Gastrocnemius medialis (tissue), 4 donors: ENCODE results near the gene GALNS. TPM values are rescaled to one million over a fixed set of nuclear protein-coding genes. Genes with fewer than 3 reads are reported as not detected.

Experiments
- ATAC-seq, 2 donors: fragments of 150-250 bp; one replicate each; pipeline ENCODE4 v1.9.1; 2016
- DNase-seq, 2 donors: peaks; one replicate each; pipeline ENCODE4 v3.0.0-alpha.2; 2019
- H3K27ac ChIP-seq, 4 donors: fragments of 200-600 bp; sonication (generic); 1 replicate in 1 of 4; 2 replicates in 3 of 4; pipeline ENCODE4 v1.5.1; 2016 to 2018; ENCODE audit warnings: mild to moderate bottlenecking in 2 of 4, moderate library complexity in 1 of 4
- H3K27me3 ChIP-seq, 3 donors: fragments of 200-600 bp; sonication (generic) in 2 of 3; 1 replicate in 1 of 3; 2 replicates in 2 of 3; pipeline versions ENCODE4 v1.5.1 to v1.6.0; 2016 to 2019; ENCODE audit warnings: mild to moderate bottlenecking in 1 of 3, moderate library complexity in 1 of 3
- H3K36me3 ChIP-seq, 2 donors: fragments of 200-600 bp; sonication (generic) in 1 of 2; one replicate each; pipeline ENCODE4 v1.5.1; 2017 to 2018
- H3K4me1 ChIP-seq, 2 donors: fragments of 200-600 bp; sonication (generic) in 1 of 2; one replicate each; pipeline ENCODE4 v1.5.1; 2016 to 2017; ENCODE audit warnings: mild to moderate bottlenecking in 2 of 2
- H3K4me3 ChIP-seq, 4 donors: fragments of 200-600 bp; sonication (generic) in 3 of 4; 1 replicate in 1 of 4; 2 replicates in 3 of 4; pipeline ENCODE4 v1.5.1; 2016 to 2019; ENCODE audit warnings: mild to moderate bottlenecking in 2 of 4
- H3K9me3 ChIP-seq, 3 donors: fragments of 200-600 bp; sonication (generic) in 2 of 3; 1 replicate in 1 of 3; 2 replicates in 2 of 3; pipeline ENCODE4 v1.5.1; 2016 to 2019
- POLR2A ChIP-seq, 2 donors: fragments of 450-650 bp; IDR thresholded peaks; one replicate each; pipeline ENCODE4 v1.6.1; 2017; ENCODE audit warnings: antibody characterized with exemption in 2 of 2, mild to moderate bottlenecking in 2 of 2, moderate library complexity in 2 of 2
- in situ Hi-C, 4 donors: fragments of 200-750 bp; cut with MboI; loops; one replicate each; pipeline versions ENCODE4 v1.15.0 to v1.8.0; 2017; ENCODE audit warnings: low sequenced_read_pairs in 4 of 4
- intact Hi-C: fragments of 100-400 bp; cut with DNase I; formaldehyde crosslinking; loops from one replicate; pipeline ENCODE4 v1.15.1; 2023; ENCODE audit warnings: low total_unique reads
- total RNA-seq, 4 donors: library from RNA; depleted of rRNA; stranded (reverse); fragments of >200 nt; gene quantifications; one replicate each; pipeline versions ENCODE4 v1.1.0 to v1.2.3, GENCODE V29; 2016
- TF ChIP-seq, protein P1 (sequence below), 5 experiments: fragments of 450-650 bp in 3 of 5; fragments of 200-600 bp in 2 of 5; sonication (generic) in 2 of 5; IDR thresholded peaks in 4 of 5; conservative IDR thresholded peaks in 1 of 5; 1 replicate in 4 of 5; 2 replicates in 1 of 5; pipeline ENCODE4 v1.5.1; 2016 to 2019; ENCODE audit warnings: antibody characterized with exemption in 5 of 5, mild to moderate bottlenecking in 3 of 5, moderate library complexity in 3 of 5

GALNS gene
- total RNA-seq, 4 donors from 2014 or later: 8.8 to 14.7 (median 10.0) TPM

DNA sequence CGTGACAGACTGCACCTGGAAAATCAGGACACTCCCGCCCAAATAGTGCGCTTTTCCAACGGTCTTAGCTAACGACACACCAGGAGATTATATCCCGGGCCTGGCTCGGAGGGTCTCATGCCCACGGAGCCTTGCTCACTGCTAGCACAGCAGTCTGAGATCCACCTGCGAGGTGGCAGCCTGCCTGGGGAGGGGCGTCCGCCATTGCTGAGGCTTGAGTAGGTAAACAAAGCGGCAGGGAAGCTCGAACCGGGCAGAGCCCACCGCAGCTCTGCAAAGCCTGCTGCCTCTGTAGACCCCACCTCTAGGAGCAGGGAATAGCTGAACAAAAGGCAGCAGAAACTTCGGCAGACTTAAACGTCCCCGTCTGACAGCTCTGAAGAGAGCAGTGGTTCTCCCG, 5.1 kb downstream of the GALNS start:
- Histone ChIP-seq H3K9me3 (no peaks in the 10 kb centered on the region), H3K4me1 (peaks cover 7% of the 10 kb centered on the region in 2 donors), H3K27ac (no peak overlapping the region), H3K4me3 (no peak overlapping the region), H3K36me3 (peaks cover 0 to 6% of the 10 kb centered on the region in 2 donors), H3K27me3 (no peaks in the 10 kb centered on the region)
- no peak for DNase-seq
- in situ Hi-C loops: loop anchor here in 1 of 4 donors (25.0 kb wide), 1 partner anchor 361 kb away; the partner anchor contains the start of genes SLC22A31 and ZNF778
- no peak for ATAC-seq
- intact Hi-C loops: loop anchor here (10.0 kb wide), 2 partner anchors 53 to 147 kb away; partner anchors contain the start of genes CTU2 and RNF166
- no peak for TF ChIP-seq POLR2A (IDR thresholded peaks at IDR 0.05)
- TF ChIP-seq, protein P1, sequence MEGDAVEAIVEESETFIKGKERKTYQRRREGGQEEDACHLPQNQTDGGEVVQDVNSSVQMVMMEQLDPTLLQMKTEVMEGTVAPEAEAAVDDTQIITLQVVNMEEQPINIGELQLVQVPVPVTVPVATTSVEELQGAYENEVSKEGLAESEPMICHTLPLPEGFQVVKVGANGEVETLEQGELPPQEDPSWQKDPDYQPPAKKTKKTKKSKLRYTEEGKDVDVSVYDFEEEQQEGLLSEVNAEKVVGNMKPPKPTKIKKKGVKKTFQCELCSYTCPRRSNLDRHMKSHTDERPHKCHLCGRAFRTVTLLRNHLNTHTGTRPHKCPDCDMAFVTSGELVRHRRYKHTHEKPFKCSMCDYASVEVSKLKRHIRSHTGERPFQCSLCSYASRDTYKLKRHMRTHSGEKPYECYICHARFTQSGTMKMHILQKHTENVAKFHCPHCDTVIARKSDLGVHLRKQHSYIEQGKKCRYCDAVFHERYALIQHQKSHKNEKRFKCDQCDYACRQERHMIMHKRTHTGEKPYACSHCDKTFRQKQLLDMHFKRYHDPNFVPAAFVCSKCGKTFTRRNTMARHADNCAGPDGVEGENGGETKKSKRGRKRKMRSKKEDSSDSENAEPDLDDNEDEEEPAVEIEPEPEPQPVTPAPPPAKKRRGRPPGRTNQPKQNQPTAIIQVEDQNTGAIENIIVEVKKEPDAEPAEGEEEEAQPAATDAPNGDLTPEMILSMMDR (IDR thresholded peaks at IDR 0.05 in 4 of 5, conservative IDR thresholded peaks at IDR 0.05 in 1 of 5): no peak

DNA sequence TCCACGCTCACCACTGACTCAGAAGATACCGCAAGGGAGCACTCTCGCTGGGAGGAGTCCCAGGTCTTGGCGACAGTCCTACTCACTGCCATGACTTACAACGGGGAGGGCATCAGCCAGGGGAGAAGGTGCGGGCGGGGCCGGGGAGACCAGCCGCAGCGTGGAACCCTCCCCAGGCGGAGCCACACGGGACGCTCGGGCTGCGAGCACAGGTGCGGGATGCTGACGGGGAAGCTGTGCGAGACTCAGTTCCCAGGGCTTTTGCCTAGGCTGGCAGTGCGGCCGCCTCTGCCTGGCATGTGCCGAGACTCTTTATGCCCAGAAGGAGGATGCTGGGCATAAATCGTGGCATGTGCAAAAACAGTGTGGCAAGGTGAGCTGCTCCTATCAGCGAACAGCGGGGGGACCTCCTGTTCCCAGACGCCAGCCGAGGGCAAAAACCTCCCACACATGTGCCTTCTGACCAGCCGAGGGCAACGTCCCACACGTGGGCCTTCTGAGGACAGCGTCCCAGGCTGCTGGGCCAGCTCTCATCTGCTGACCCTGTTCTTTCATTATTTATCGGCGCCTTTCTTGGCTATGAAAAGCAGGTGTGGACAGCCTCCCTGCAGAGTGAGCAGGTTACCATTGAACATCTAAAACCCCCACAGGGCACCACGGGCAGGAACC, 6.1 kb downstream of the GALNS start:
- in situ Hi-C loops: loop anchor here in 1 of 4 donors (25.0 kb wide), 1 partner anchor 362 kb away; the partner anchor contains the start of genes SLC22A31 and ZNF778
- Histone ChIP-seq H3K4me3 (no peak overlapping the region), H3K36me3 (peaks cover 0 to 6% of the 10 kb centered on the region in 2 donors), H3K4me1 (peaks cover 0 to 1% of the 10 kb centered on the region in 2 donors), H3K27ac (no peak overlapping the region), H3K27me3 (no peaks in the 10 kb centered on the region), H3K9me3 (no peaks in the 10 kb centered on the region)
- TF ChIP-seq POLR2A (IDR thresholded peaks at IDR 0.05): no peak
- TF ChIP-seq, protein P1 (IDR thresholded peaks at IDR 0.05 in 4 of 5, conservative IDR thresholded peaks at IDR 0.05 in 1 of 5): no peak
- intact Hi-C loops: loop anchor here (10.0 kb wide), 2 partner anchors 54 to 146 kb away; partner anchors contain the start of genes CTU2 and RNF166
- no peak for DNase-seq
- ATAC-seq: no peak

DNA sequence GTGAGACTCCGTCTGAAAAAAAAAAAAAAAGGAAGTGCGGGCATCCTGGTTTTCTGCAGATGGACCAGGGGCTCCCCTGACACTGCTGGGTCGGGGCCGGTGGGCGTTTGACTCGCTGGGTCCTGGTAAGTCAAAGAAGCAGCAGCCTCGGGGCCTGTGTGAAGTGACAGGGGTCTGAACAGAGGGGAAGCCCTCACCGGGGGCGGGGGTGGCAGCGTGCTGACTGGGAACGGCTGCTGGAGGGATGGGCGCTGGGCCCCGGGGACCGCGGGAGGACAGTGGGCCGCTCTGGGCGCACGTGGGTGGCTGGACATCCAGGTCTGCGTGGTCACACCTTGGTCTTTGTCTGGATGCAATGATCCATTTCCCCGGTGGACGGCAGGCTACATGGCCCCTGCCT, 8.2 kb downstream of the GALNS start:
- Histone ChIP-seq H3K27me3 (no peaks in the 10 kb centered on the region), H3K9me3 (no peaks in the 10 kb centered on the region), H3K27ac (no peak overlapping the region), H3K4me3 (no peak overlapping the region), H3K36me3 (peaks cover 0 to 6% of the 10 kb centered on the region in 2 donors), H3K4me1 (no peaks in the 10 kb centered on the region)
- ATAC-seq (no peak), DNase-seq (no peak)
- TF ChIP-seq, protein P1 (IDR thresholded peaks at IDR 0.05 in 4 of 5, conservative IDR thresholded peaks at IDR 0.05 in 1 of 5): no peak
- TF ChIP-seq POLR2A (IDR thresholded peaks at IDR 0.05): no peak
- intact Hi-C loops (no loop called here), in situ Hi-C loops (no loop called here)

DNA sequence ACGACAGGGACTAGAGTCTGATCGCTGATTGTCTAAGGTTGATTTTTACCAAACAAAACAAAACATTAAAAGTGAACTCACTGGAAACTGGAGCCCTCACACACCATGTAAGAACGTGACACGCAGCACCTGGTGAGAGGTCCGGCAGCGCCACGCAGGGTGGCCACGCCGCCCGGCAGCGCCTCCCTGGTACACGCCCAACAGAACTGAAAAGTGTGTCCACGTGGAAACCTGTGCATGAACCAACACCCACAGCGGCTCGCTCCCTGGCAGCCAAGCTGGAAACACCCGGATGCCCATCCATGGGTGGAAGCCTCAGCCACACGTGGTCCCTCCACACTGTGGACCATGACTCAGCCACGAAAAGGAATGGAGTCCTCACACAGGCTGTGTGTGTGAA, 9.1 kb downstream of the GALNS start:
- no peak for TF ChIP-seq POLR2A (IDR thresholded peaks at IDR 0.05)
- TF ChIP-seq, protein P1 (IDR thresholded peaks at IDR 0.05 in 4 of 5, conservative IDR thresholded peaks at IDR 0.05 in 1 of 5): no peak
- no peak for DNase-seq
- Histone ChIP-seq H3K27ac (no peak overlapping the region), H3K27me3 (no peaks in the 10 kb centered on the region), H3K4me1 (no peaks in the 10 kb centered on the region), H3K4me3 (no peak overlapping the region), H3K36me3 (peaks cover 0 to 6% of the 10 kb centered on the region in 2 donors), H3K9me3 (no peaks in the 10 kb centered on the region)
- intact Hi-C loops (no loop called here), in situ Hi-C loops (no loop called here)
- ATAC-seq: no peak
